SK-N-SH (cell line): Measurements from ENCODE around the gene NSD2. TPM values are rescaled to one million over a fixed set of nuclear protein-coding genes. Genes with fewer than 3 reads are reported as not detected.

Experiments
- CTCF ChIA-PET: fragments of 300-600, 350-600 bp; formaldehyde crosslinking; extraction: SDS; loops from one replicate; lab custom pipeline; 2021; lab: Yijun Ruan, JAX
- POLR2A ChIA-PET: fragments of 350-600 bp; sonication (Branson Sonifier 250); formaldehyde crosslinking; extraction: SDS; loops from one replicate; lab custom pipeline; 2020; ENCODE audit warnings: antibody characterized with exemption, inconsistent platforms; lab: Yijun Ruan, JAX
- DNase-seq: peaks from one replicate; pipeline ENCODE4 v3.0.0; 2012
- H2AFZ ChIP-seq: fragments of 200-600 bp; sonication (generic); 2 replicates; pipeline ENCODE4 v1.8.1; 2016; ENCODE audit warnings: antibody characterized with exemption, mild to moderate bottlenecking, low read depth
- H3F3A ChIP-seq: fragments of 200-600 bp; sonication (generic); replicated peaks from 2 replicates; pipeline ENCODE3; 2016; ENCODE audit warnings: antibody characterized with exemption, mild to moderate bottlenecking; ENCODE audit not compliant: insufficient read depth
- H3K27ac ChIP-seq, 2 experiments: fragments of 200-500 bp in 1 of 2; fragments of 200-600 bp in 1 of 2; sonication (Bioruptor generic) in 1 of 2; sonication (generic), shearing (Covaris generic) in 1 of 2; 2 replicates each; pipeline versions ENCODE4 v1.5.1 to v1.6.1; 2014 to 2016; ENCODE audit warnings: low read depth in 2 of 2, inconsistent platforms in 1 of 2, low read length in 1 of 2, mild to moderate bottlenecking in 1 of 2, mixed read lengths in 1 of 2
- H3K27me3 ChIP-seq: fragments of 200-600 bp; sonication (generic), shearing (Covaris generic); 2 replicates; pipeline ENCODE4 v1.6.1; 2016; ENCODE audit warnings: mixed run types; ENCODE audit not compliant: insufficient read depth
- H3K36me3 ChIP-seq, 2 experiments: fragments of 200-500 bp in 1 of 2; fragments of 200-600 bp in 1 of 2; sonication (Bioruptor generic) in 1 of 2; sonication (generic) in 1 of 2; replicated peaks in 1 of 2; 2 replicates each; pipeline versions ENCODE3 to v1.5.1; 2014 to 2016; ENCODE audit warnings: low read length in 1 of 2, mild to moderate bottlenecking in 1 of 2; ENCODE audit not compliant: insufficient read depth in 2 of 2, control insufficient read depth in 1 of 2
- H3K4me1 ChIP-seq, 2 experiments: fragments of 200-500 bp in 1 of 2; fragments of 200-600 bp in 1 of 2; sonication (Bioruptor generic) in 1 of 2; sonication (generic), shearing (Covaris generic) in 1 of 2; 2 replicates each; pipeline versions ENCODE4 v1.5.1 to v1.6.1; 2014 to 2016; ENCODE audit warnings: low read depth in 1 of 2, low read length in 1 of 2, mixed run types in 1 of 2; ENCODE audit not compliant: insufficient read depth in 2 of 2, control insufficient read depth in 1 of 2
- H3K4me2 ChIP-seq: fragments of 200-600 bp; sonication (generic), shearing (Covaris generic); 2 replicates; pipeline ENCODE4 v1.6.1; 2017; ENCODE audit warnings: mixed run types
- H3K4me3 ChIP-seq, 2 experiments: fragments of 200-500 bp in 1 of 2; fragments of 200-600 bp in 1 of 2; sonication (Bioruptor generic) in 1 of 2; sonication (generic), shearing (Covaris generic) in 1 of 2; 2 replicates each; pipeline versions ENCODE4 v1.5.1 to v1.8.1; 2014 to 2016; ENCODE audit warnings: low read depth in 2 of 2, inconsistent platforms in 1 of 2, low read length in 1 of 2, mild to moderate bottlenecking in 1 of 2, mixed read lengths in 1 of 2, moderate library complexity in 1 of 2
- H3K79me2 ChIP-seq: fragments of 200-600 bp; sonication (generic); 2 replicates; pipeline ENCODE4 v1.8.1; 2017; ENCODE audit warnings: mild to moderate bottlenecking; ENCODE audit not compliant: insufficient read depth
- H3K9ac ChIP-seq: fragments of 200-600 bp; sonication (generic); 2 replicates; pipeline ENCODE4 v1.6.1; 2017; ENCODE audit warnings: mixed run types
- H3K9me2 ChIP-seq: fragments of 200-600 bp; sonication (generic); 2 replicates; pipeline ENCODE4 v1.6.1; 2017; ENCODE audit warnings: mixed run types
- H3K9me3 ChIP-seq: fragments of 200-600 bp; sonication (generic); 2 replicates; pipeline ENCODE4 v1.6.1; 2017; ENCODE audit warnings: mixed run types, mild to moderate bottlenecking, moderate library complexity
- H4K20me1 ChIP-seq: fragments of 200-600 bp; sonication (generic); 2 replicates; pipeline ENCODE4 v1.6.1; 2017; ENCODE audit warnings: mild to moderate bottlenecking, mixed run types; ENCODE audit not compliant: insufficient read depth
- CHD2 ChIP-seq: fragments of 150-350 bp; IDR thresholded peaks from 2 replicates; pipeline ENCODE4 v1.6.1; 2018; ENCODE audit warnings: low read length; ENCODE audit not compliant: partially characterized antibody
- CTCF ChIP-seq: fragments of 200-600 bp; sonication (generic); IDR thresholded peaks from 2 replicates; pipeline ENCODE4 v1.6.1; 2017; ENCODE audit warnings: antibody characterized with exemption, mild to moderate bottlenecking, moderate library complexity
- EZH2phosphoT487 ChIP-seq: fragments of 200-600 bp; sonication (generic); IDR thresholded peaks from 2 replicates; pipeline ENCODE4 v1.6.1; 2017; ENCODE audit warnings: low read depth, mixed run types, mild to moderate bottlenecking, antibody characterized with exemption, moderate library complexity, borderline replicate concordance
- IRF3 ChIP-seq: fragments of 150-350 bp; IDR thresholded peaks from 2 replicates; pipeline ENCODE4 v1.6.1; 2016; ENCODE audit warnings: mild to moderate bottlenecking, low read depth, low read length
- JUND ChIP-seq: IDR thresholded peaks from 2 replicates; pipeline ENCODE4 v1.4.0; 2012
- MEF2A ChIP-seq: IDR thresholded peaks from 2 replicates; pipeline ENCODE4 v1.4.0; 2012; ENCODE audit warnings: low read depth, borderline replicate concordance
- NFIC ChIP-seq: IDR thresholded peaks from 2 replicates; pipeline ENCODE4 v1.4.0; 2012; ENCODE audit warnings: borderline replicate concordance
- RFX5 ChIP-seq: IDR thresholded peaks from 2 replicates; pipeline ENCODE4 v1.6.1; 2012; ENCODE audit warnings: mild to moderate bottlenecking, improper control_type of control experiment, low read length
- RXRA ChIP-seq: IDR thresholded peaks from 2 replicates; pipeline ENCODE4 v1.4.0; 2012; ENCODE audit warnings: low read depth, mild to moderate bottlenecking, borderline replicate concordance
- SIN3A ChIP-seq: IDR thresholded peaks from 2 replicates; pipeline ENCODE4 v1.6.1; 2012; ENCODE audit warnings: low read depth, mild to moderate bottlenecking, low read length, moderate library complexity, borderline replicate concordance
- SMC3 ChIP-seq: IDR thresholded peaks from 2 replicates; pipeline ENCODE4 v1.6.1; 2012; ENCODE audit warnings: low read depth, low read length, improper control_type of control experiment
- TAF1 ChIP-seq: IDR thresholded peaks from 2 replicates; pipeline ENCODE4 v1.6.1; 2012; ENCODE audit warnings: low read depth, mild to moderate bottlenecking, low read length, moderate library complexity, borderline replicate concordance
- TCF12 ChIP-seq: IDR thresholded peaks from 2 replicates; pipeline ENCODE4 v1.4.0; 2012
- USF1 ChIP-seq: IDR thresholded peaks from 2 replicates; pipeline ENCODE4 v1.4.0; 2012; ENCODE audit warnings: low read depth, borderline replicate concordance
- USF2 ChIP-seq: fragments of 150-350 bp; IDR thresholded peaks from 2 replicates; pipeline ENCODE4 v1.6.1; 2017; ENCODE audit warnings: antibody characterized with exemption, low read length, low read depth, borderline replicate concordance
- ZBTB33 ChIP-seq: IDR thresholded peaks from 2 replicates; pipeline ENCODE4 v1.4.0; 2012; ENCODE audit warnings: low read depth, borderline replicate concordance
- WGBS: methylation state at CpG from one replicate; pipeline ENCODE4 v1.1.6; 2017; ENCODE audit warnings: low lambda C conversion rate; 5-methylcytosine and 5-hydroxymethylcytosine counted together
- polyA plus RNA-seq, 3 experiments: library from polyadenylated mRNA; depleted of rRNA; stranded (reverse); fragments of >200 nt; gene quantifications; 2 replicates each; pipeline ENCODE4 v1.2.3, GENCODE V29; 2012

NSD2 gene
- polyA plus RNA-seq, 1 of the 3 experiments (the other 2 are of a cell fraction), result 34.2 TPM

- H3F3A ChIP-seq, result no peaks in the 10 kb centered on the region
- POLR2A ChIA-PET, result no interaction called here
- H3K27ac ChIP-seq, result no peak overlapping the region
- peaks cover 0 to 2% of the 10 kb centered on the region in 2 experiments; a peak in 1 of 4 replicates for H3K4me1 ChIP-seq
- DNase-seq, result no peak
- CTCF ChIA-PET, result interaction anchor here (1.0 kb wide), 1 partner anchor 9 kb away, joined by 5 read pairs; no protein-coding TSS in a partner anchor
- peaks cover 3% of the 10 kb centered on the region; the same call in 1 of the 2 replicates for H4K20me1 ChIP-seq
- H3K79me2 ChIP-seq, result peaks cover 100% of the 10 kb centered on the region
- H3K9me2 ChIP-seq, result no peaks in the 10 kb centered on the region
- H3K27me3 ChIP-seq, result no peaks in the 10 kb centered on the region
- H3K9me3 ChIP-seq, result peaks cover 17% of the 10 kb centered on the region
- no peak overlapping the region for H3K4me2 ChIP-seq
- H2AFZ ChIP-seq, result no peak overlapping the region
- TF ChIP-seq ZBTB33 (no peak), SMC3 (no peak), NFIC (no peak), MEF2A (no peak), IRF3 (no peak), RFX5 (no peak), SIN3A (no peak), TCF12 (no peak), CHD2 (no peak), USF1 (no peak), CTCF (no peak)
- TF ChIP-seq, all 33 proteins: peak for 0
- Histone ChIP-seq H3K36me3 (peaks cover 0 to 37% of the 10 kb centered on the region in 2 experiments), H3K4me3 (no peak overlapping the region), H3K9ac (no peak overlapping the region)
- 95% methylated on average over 4 of the region's 4 CpGs for WGBS
Measured at GRCh38 chr4:1997712-1998111, 126.5 kb downstream of the NSD2 start.

GRCh38 chr4:1998296-1998695 lies 127.1 kb downstream of the NSD2 start:
- H3K9me3 ChIP-seq, result peaks cover 17% of the 10 kb centered on the region
- H3K36me3 ChIP-seq, result peaks cover 0 to 41% of the 10 kb centered on the region in 2 experiments
- no peaks in the 10 kb centered on the region for H3K27me3 ChIP-seq
- H3K4me1 ChIP-seq, result no peaks in the 10 kb centered on the region
- DNase-seq, result no peak
- no peak overlapping the region for H3K4me2 ChIP-seq
- no peak overlapping the region for H3K9ac ChIP-seq
- no peak overlapping the region for H3K27ac ChIP-seq
- no peak overlapping the region for H2AFZ ChIP-seq
- H3K9me2 ChIP-seq, result no peaks in the 10 kb centered on the region
- POLR2A ChIA-PET, result no interaction called here
- 94% methylated on average over 7 of the region's 7 CpGs for WGBS
- no peaks in the 10 kb centered on the region; the same call in none of the 2 replicates for H4K20me1 ChIP-seq
- no peaks in the 10 kb centered on the region for H3F3A ChIP-seq
- no peak overlapping the region for H3K4me3 ChIP-seq
- CTCF ChIA-PET, result interaction anchor here (1.0 kb wide), 1 partner anchor 9 kb away, joined by 5 read pairs; no protein-coding TSS in a partner anchor
- peaks cover 100% of the 10 kb centered on the region for H3K79me2 ChIP-seq
- TF ChIP-seq MEF2A, result no peak
- TF ChIP-seq RXRA, result no peak
- no peak for TF ChIP-seq IRF3
- no peak for TF ChIP-seq ZBTB33
- TF ChIP-seq EZH2phosphoT487, result no peak
- no peak for TF ChIP-seq NFIC
- no peak for TF ChIP-seq USF2
- TF ChIP-seq TCF12, result no peak
- TF ChIP-seq JUND, result no peak
- TF ChIP-seq TAF1, result no peak
